Parathyroid adenoma (tissue), 2 donors: ENCODE data around the gene MALRD1.

ENCODE experiments used
- H2AFZ ChIP-seq: fragments of 300-600 bp; sonication (generic); one replicate; pipeline ENCODE4 v1.7.0; 2017; ENCODE audit warnings: antibody characterized with exemption, mild to moderate bottlenecking
- H3K27ac ChIP-seq: fragments of 300-600 bp; sonication (generic); one replicate; pipeline ENCODE4 v1.7.0; 2017
- H3K27me3 ChIP-seq: fragments of 300-600 bp; sonication (generic); one replicate; pipeline ENCODE4 v1.7.0; 2017; ENCODE audit warnings: low read length; ENCODE audit not compliant: control insufficient read depth, insufficient read depth
- H3K36me3 ChIP-seq: fragments of 300-600 bp; sonication (generic); one replicate; pipeline ENCODE4 v1.7.0; 2017; ENCODE audit warnings: low read length; ENCODE audit not compliant: control insufficient read depth, insufficient read depth
- H3K4me1 ChIP-seq: fragments of 300-600 bp; sonication (generic); one replicate; pipeline ENCODE4 v1.7.0; 2017; ENCODE audit warnings: control low read depth
- H3K4me2 ChIP-seq: fragments of 300-600 bp; sonication (generic); one replicate; pipeline ENCODE4 v1.7.0; 2017; ENCODE audit warnings: low read length
- H3K4me3 ChIP-seq: fragments of 300-600 bp; sonication (generic); one replicate; pipeline ENCODE4 v1.7.0; 2017; ENCODE audit warnings: low read depth, low read length
- H3K79me2 ChIP-seq: fragments of 300-600 bp; sonication (generic); one replicate; pipeline ENCODE4 v1.7.0; 2017; ENCODE audit warnings: control low read depth
- H3K9ac ChIP-seq: fragments of 300-600 bp; sonication (generic); one replicate; pipeline ENCODE4 v1.7.0; 2017; ENCODE audit warnings: mild to moderate bottlenecking
- H3K9me3 ChIP-seq: fragments of 300-600 bp; sonication (generic); one replicate; pipeline ENCODE4 v1.7.0; 2017; ENCODE audit warnings: low read length; ENCODE audit not compliant: control insufficient read depth
- TF ChIP-seq, protein P1 (sequence below): fragments of 300-600 bp; sonication (generic); IDR thresholded peaks from one replicate; pipeline ENCODE4 v1.7.0; 2017; ENCODE audit warnings: antibody characterized with exemption, mild to moderate bottlenecking
- donor health status: primary hyperparathyroidism.

The MALRD1 gene

DNA sequence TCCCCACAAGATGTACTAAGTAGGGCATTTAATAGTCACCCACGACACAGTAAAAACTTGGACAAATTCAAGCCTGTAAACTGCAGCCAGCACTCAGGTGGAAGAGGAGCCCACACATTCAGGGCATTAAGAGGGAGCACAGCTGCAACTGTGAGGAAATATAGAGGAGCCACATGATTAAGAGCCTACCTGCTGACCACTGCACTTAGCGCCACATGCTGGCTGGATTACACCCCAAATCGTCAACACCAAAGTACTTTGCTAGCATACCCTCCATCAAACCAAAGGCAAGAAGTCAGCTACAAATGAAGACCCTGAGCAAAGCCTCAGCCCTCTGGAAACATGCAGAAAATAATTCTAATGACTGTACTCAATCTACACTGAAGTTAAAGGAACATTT is 445.3 kb downstream of the MALRD1 start:
- Histone ChIP-seq H3K4me2 (no peak overlapping the region), H3K4me1 (no peaks in the 10 kb centered on the region), H3K9me3 (no peaks in the 10 kb centered on the region), H3K4me3 (no peak overlapping the region), H3K79me2 (no peaks in the 10 kb centered on the region), H3K36me3 (no peaks in the 10 kb centered on the region), H2AFZ (no peak overlapping the region), H3K9ac (no peak overlapping the region), H3K27me3 (no peaks in the 10 kb centered on the region), H3K27ac (no peak overlapping the region)
- TF ChIP-seq, protein P1, sequence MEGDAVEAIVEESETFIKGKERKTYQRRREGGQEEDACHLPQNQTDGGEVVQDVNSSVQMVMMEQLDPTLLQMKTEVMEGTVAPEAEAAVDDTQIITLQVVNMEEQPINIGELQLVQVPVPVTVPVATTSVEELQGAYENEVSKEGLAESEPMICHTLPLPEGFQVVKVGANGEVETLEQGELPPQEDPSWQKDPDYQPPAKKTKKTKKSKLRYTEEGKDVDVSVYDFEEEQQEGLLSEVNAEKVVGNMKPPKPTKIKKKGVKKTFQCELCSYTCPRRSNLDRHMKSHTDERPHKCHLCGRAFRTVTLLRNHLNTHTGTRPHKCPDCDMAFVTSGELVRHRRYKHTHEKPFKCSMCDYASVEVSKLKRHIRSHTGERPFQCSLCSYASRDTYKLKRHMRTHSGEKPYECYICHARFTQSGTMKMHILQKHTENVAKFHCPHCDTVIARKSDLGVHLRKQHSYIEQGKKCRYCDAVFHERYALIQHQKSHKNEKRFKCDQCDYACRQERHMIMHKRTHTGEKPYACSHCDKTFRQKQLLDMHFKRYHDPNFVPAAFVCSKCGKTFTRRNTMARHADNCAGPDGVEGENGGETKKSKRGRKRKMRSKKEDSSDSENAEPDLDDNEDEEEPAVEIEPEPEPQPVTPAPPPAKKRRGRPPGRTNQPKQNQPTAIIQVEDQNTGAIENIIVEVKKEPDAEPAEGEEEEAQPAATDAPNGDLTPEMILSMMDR = no peak

DNA sequence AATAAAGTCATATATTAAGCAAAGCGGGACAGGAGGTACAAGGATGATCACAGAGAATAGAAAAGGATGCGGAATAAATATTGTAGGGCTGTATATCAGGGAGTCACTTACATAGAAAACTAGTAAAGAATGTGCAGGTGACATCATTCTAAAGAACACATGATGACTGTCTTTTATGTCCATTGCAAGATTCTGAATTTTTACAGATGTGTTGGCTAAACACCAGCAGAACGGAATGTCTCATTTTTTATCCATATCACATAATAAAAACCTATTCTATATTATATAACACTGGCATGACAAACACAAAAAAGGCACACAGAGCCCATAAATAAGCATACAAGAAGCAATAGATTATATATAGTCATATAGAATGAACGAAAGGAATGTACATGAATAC is 448.4 kb downstream of the MALRD1 start:
- Histone ChIP-seq H3K36me3 (no peaks in the 10 kb centered on the region), H3K4me3 (no peak overlapping the region), H3K4me2 (no peak overlapping the region), H3K4me1 (no peaks in the 10 kb centered on the region), H2AFZ (no peak overlapping the region), H3K9ac (no peak overlapping the region), H3K27ac (no peak overlapping the region), H3K79me2 (no peaks in the 10 kb centered on the region), H3K27me3 (no peaks in the 10 kb centered on the region), H3K9me3 (no peaks in the 10 kb centered on the region)
- TF ChIP-seq, protein P1 = no peak

DNA sequence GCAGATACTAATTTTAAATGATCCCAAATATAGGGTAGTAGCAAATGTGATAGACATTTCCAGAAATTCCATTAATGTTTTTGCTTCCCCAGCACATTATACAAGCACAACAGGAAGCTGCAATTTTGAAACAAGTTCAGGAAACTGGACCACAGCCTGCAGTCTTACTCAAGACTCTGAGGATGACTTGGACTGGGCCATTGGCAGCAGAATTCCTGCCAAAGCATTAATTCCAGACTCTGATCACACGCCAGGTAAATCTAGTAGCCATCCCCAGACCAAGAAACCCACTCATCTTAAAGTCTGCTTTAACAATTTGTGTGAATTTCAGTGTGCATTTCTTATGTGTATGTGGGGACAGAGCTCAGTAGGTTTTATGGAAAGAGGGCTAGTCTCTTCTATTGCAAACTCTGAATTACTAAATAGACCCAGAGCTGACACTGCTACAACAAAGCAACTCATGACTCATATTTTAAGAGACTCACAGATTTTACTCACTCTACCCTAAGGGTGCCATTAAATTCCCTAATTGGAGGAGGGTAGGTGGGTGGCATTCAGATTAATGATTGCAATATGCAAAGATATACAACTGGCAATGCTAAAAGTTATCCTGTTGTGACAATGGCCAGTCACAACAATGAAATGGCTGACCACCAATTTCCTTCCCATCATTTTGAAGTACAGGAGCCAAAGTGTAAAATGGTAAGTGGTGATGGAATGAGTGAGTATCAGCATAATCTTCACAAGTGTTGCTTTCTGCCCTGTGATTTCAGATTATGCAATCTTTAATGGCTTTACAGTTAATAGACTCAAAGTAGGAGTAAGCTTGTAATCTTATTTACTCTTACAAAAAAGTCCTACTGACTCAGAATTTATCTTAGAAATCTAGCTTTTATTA is 450.0 kb downstream of the MALRD1 start:
- no peak overlapping the region for H3K9ac ChIP-seq

DNA sequence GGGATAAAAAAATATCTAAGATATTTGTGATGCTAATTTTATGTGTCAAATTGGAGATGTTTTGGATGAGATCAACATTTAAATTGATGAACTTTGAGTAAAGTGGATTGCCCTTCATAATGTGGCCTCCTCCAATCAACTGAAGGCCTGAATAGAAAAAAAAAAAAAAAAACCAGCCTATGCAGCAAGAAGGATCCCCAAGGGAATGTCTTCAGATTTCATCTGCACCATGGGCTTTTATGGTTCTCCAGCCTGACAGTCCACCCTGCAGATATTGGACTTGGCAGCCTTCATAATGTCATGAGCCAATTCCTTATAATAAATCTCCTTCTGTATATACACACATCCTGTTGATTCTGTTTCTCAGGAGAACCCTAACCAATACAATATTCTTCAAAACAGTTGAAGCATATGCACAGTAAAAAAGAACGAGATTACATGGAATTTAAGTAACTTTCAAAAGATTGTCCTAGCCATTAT is 450.7 kb downstream of the MALRD1 start:
- Histone ChIP-seq H3K27me3 (no peaks in the 10 kb centered on the region), H3K4me2 (no peak overlapping the region), H3K79me2 (no peaks in the 10 kb centered on the region), H3K9me3 (no peaks in the 10 kb centered on the region), H3K27ac (no peak overlapping the region), H3K4me1 (no peaks in the 10 kb centered on the region), H3K4me3 (no peak overlapping the region), H3K36me3 (no peaks in the 10 kb centered on the region), H3K9ac (no peak overlapping the region), H2AFZ (no peak overlapping the region)
- TF ChIP-seq, protein P1 = no peak

More for the DNA sequence above, 450.0 kb downstream of the MALRD1 start:
- no peaks in the 10 kb centered on the region for H3K4me1 ChIP-seq
- H3K4me2 ChIP-seq = no peak overlapping the region
- H3K9me3 ChIP-seq = no peaks in the 10 kb centered on the region
- no peaks in the 10 kb centered on the region for H3K79me2 ChIP-seq
- H3K36me3 ChIP-seq = no peaks in the 10 kb centered on the region
- no peak overlapping the region for H2AFZ ChIP-seq
- H3K4me3 ChIP-seq = no peak overlapping the region
- no peaks in the 10 kb centered on the region for H3K27me3 ChIP-seq
- TF ChIP-seq, protein P1 = no peak
- H3K27ac ChIP-seq = no peak overlapping the region

DNA sequence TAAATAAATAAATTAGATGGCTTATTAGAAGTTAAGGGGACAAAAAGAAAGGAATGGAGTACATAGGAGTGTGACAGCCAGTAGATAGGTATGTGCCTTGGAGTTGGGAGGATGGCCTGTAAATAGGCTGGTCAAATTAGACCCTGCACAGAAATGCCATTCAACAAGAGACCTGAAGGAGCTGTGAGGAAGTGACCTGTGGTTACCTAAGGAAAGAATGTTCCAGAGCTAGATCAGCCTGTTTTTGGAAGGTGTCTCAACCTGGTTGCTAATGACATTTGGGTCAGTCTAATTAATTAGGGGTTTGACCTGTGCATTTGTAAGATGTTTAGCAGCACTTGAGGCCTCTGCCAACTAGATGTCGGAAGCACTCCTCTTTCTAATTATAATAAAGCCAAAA is 452.4 kb downstream of the MALRD1 start:
- no peak overlapping the region for H3K9ac ChIP-seq
- no peak overlapping the region for H3K4me2 ChIP-seq
- H3K79me2 ChIP-seq = no peaks in the 10 kb centered on the region
- no peaks in the 10 kb centered on the region for H3K4me1 ChIP-seq
- H2AFZ ChIP-seq = no peak overlapping the region
- H3K27me3 ChIP-seq = no peaks in the 10 kb centered on the region
- TF ChIP-seq, protein P1 = no peak
- no peaks in the 10 kb centered on the region for H3K36me3 ChIP-seq
- H3K4me3 ChIP-seq = no peak overlapping the region
- no peak overlapping the region for H3K27ac ChIP-seq
- H3K9me3 ChIP-seq = no peaks in the 10 kb centered on the region
